Fibroblast of villous mesenchyme (primary cell): Measurements from ENCODE around the gene RPL13. TPM values are rescaled to one million over a fixed set of nuclear protein-coding genes. Genes with fewer than 3 reads are reported as not detected.

ENCODE experiments used
- DNase-seq: peaks from one replicate; pipeline ENCODE4 v3.0.0-alpha.2; 2010; ENCODE audit warnings: low read depth
- H3K4me3 ChIP-seq: 2 replicates; pipeline ENCODE4 v1.5.1; 2011; ENCODE audit warnings: low read depth, mild to moderate bottlenecking, low read length
- CTCF ChIP-seq: IDR thresholded peaks from 2 replicates; pipeline ENCODE4 v1.5.1; 2012; ENCODE audit warnings: low read depth, mild to moderate bottlenecking, low read length; ENCODE audit not compliant: insufficient read depth
- total RNA-seq: library from RNA; depleted of rRNA; stranded (reverse); fragments of >200 nt; gene quantifications from 2 replicates; pipeline ENCODE4 v1.2.3, GENCODE V29; 2012

RPL13 gene
- total RNA-seq, 1 donor, result 1,832 TPM

- no peak overlapping the region for H3K4me3 ChIP-seq
- TF ChIP-seq CTCF, result peak; percentile 25
- no peak for DNase-seq
Observed at GRCh38 chr16:89599451-89599858, 39.0 kb downstream of the RPL13 start.

GRCh38 chr16:89599902-89600301 lies 39.4 kb downstream of the RPL13 start:
- no peak overlapping the region for H3K4me3 ChIP-seq
- no peak for DNase-seq
- TF ChIP-seq CTCF, result no peak

GRCh38 chr16:89600427-89600826 lies 39.9 kb downstream of the RPL13 start:
- DNase-seq, result no peak
- no peak overlapping the region for H3K4me3 ChIP-seq
- no peak for TF ChIP-seq CTCF

- no peak overlapping the region for H3K4me3 ChIP-seq
- no peak for TF ChIP-seq CTCF
- DNase-seq, result no peak
Observed at GRCh38 chr16:89600956-89601355, 40.5 kb downstream of the RPL13 start.

- H3K4me3 ChIP-seq, result no peak overlapping the region
- no peak for DNase-seq
Observed at GRCh38 chr16:89601906-89602272, 41.4 kb downstream of the RPL13 start.

GRCh38 chr16:89602273-89602951 lies 41.9 kb downstream of the RPL13 start:
- peak; percentile 83 for DNase-seq
- H3K4me3 ChIP-seq, result no peak overlapping the region
- TF ChIP-seq CTCF, result no peak

More at GRCh38 chr16:89601906-89602272, 41.4 kb downstream of the RPL13 start:
- no peak for TF ChIP-seq CTCF
